Prostate gland (tissue), 2 donors: Measurements from ENCODE around the gene KLK1. TPM values are rescaled to one million over a fixed set of nuclear protein-coding genes. Genes with fewer than 3 reads are reported as not detected.

Source experiments
- DNase-seq: peaks from one replicate; pipeline ENCODE4 v3.0.0-alpha.2; 2019; ENCODE audit warnings: low spot score
- H3K27ac ChIP-seq, 2 donors: fragments of 200-600 bp; sonication (generic); 2 replicates each; pipeline ENCODE4 v1.5.1; 2017 to 2019
- H3K27me3 ChIP-seq: fragments of 200-600 bp; sonication (generic); replicated peaks from 2 replicates; pipeline ENCODE4 v1.5.1; 2019; ENCODE audit not compliant: insufficient read depth
- H3K36me3 ChIP-seq, 2 donors: fragments of 200-600 bp; sonication (generic); 1 replicate in 1 of 2; 2 replicates in 1 of 2; pipeline versions ENCODE4 v1.5.1 to v1.8.1; 2017 to 2019
- H3K4me1 ChIP-seq: fragments of 200-600 bp; sonication (generic); replicated peaks from 2 replicates; pipeline ENCODE4 v1.5.1; 2019
- H3K4me3 ChIP-seq, 2 donors: fragments of 200-600 bp; sonication (generic); 2 replicates each; pipeline ENCODE4 v1.5.1; 2017 to 2019
- H3K9me3 ChIP-seq: fragments of 200-600 bp; sonication (generic); 2 replicates; pipeline ENCODE4 v1.5.1; 2017
- CTCF ChIP-seq, 4 experiments: fragments of 200-600 bp in 2 of 4; fragments of 450-650 bp in 2 of 4; sonication (generic) in 2 of 4; IDR thresholded peaks; 1 replicate in 3 of 4; 2 replicates in 1 of 4; pipeline ENCODE4 v1.5.1; 2016 to 2019; ENCODE audit warnings: antibody characterized with exemption in 4 of 4, mild to moderate bottlenecking in 2 of 4, moderate library complexity in 2 of 4
- POLR2A ChIP-seq: fragments of 450-650 bp; IDR thresholded peaks from one replicate; pipeline ENCODE4 v1.6.1; 2016; ENCODE audit warnings: antibody characterized with exemption, mild to moderate bottlenecking
- POLR2AphosphoS5 ChIP-seq: sonication (generic); formaldehyde crosslinking; IDR thresholded peaks from one replicate; pipeline ENCODE4 v1.6.1; 2017; ENCODE audit warnings: antibody characterized with exemption
- WGBS: methylation state at CpG from one replicate; pipeline ENCODE4 v1.1.5; 2018; 5-methylcytosine and 5-hydroxymethylcytosine counted together
- intact Hi-C: fragments of 100-400 bp; cut with DNase I; formaldehyde crosslinking; loops from one replicate; pipeline ENCODE4 v1.14.2; 2022
- total RNA-seq, 2 donors: library from RNA; depleted of rRNA; stranded (reverse); fragments of >200 nt; gene quantifications; one replicate each; pipeline ENCODE4 v1.1.0, GENCODE V29; 2016

Gene KLK1
- total RNA-seq, 2 donors from 2014 or later: 8.3 to 45.2 TPM

GRCh38 chr19:50843205-50843604 is 19.6 kb upstream of the KLK1 start:
- peak overlapping the region; percentile 92 for H3K27ac ChIP-seq
- no peak overlapping the region for H3K4me3 ChIP-seq
- TF ChIP-seq CTCF (IDR thresholded peaks at IDR 0.05) (no peak), POLR2AphosphoS5 (no peak), POLR2A (no peak)
- 94% methylated on average over 2 of the region's 2 CpGs for WGBS
- H3K36me3 ChIP-seq: no peaks in the 10 kb centered on the region
- intact Hi-C loops: no loop called here
- no peak for DNase-seq
- H3K9me3 ChIP-seq: no peaks in the 10 kb centered on the region
- no peaks in the 10 kb centered on the region for H3K27me3 ChIP-seq
- H3K4me1 ChIP-seq: no peaks in the 10 kb centered on the region

- intact Hi-C loops: no loop called here
- peak overlapping the region; percentile 92 for H3K27ac ChIP-seq
- no peak overlapping the region for H3K4me3 ChIP-seq
- H3K9me3 ChIP-seq: no peaks in the 10 kb centered on the region
- H3K27me3 ChIP-seq: no peaks in the 10 kb centered on the region
- 55% methylated on average over 6 of the region's 6 CpGs for WGBS
- no peaks in the 10 kb centered on the region for H3K4me1 ChIP-seq
- no peak for TF ChIP-seq CTCF (IDR thresholded peaks at IDR 0.05)
- TF ChIP-seq POLR2AphosphoS5: peak; percentile 82
- no peaks in the 10 kb centered on the region for H3K36me3 ChIP-seq
- peak; percentile 40 for DNase-seq
Measured at GRCh38 chr19:50842130-50842529, 18.5 kb upstream of the KLK1 start.

GRCh38 chr19:50839712-50840655 is 16.4 kb upstream of the KLK1 start:
- TF ChIP-seq CTCF (IDR thresholded peaks at IDR 0.05) (no peak), POLR2AphosphoS5 (no peak), POLR2A (no peak)
- 74% methylated on average over 10 of the region's 10 CpGs for WGBS
- Histone ChIP-seq H3K36me3 (no peaks in the 10 kb centered on the region), H3K9me3 (no peaks in the 10 kb centered on the region), H3K4me3 (no peak overlapping the region), H3K4me1 (peaks cover 8% of the 10 kb centered on the region), H3K27me3 (no peaks in the 10 kb centered on the region), H3K27ac (peak overlapping the region; percentile 92)
- intact Hi-C loops: no loop called here
- DNase-seq: no peak

GRCh38 chr19:50838239-50838638 is 14.7 kb upstream of the KLK1 start:
- H3K27me3 ChIP-seq: no peaks in the 10 kb centered on the region
- H3K4me1 ChIP-seq: peaks cover 8% of the 10 kb centered on the region
- H3K27ac ChIP-seq: peak overlapping the region; percentile 92
- no peaks in the 10 kb centered on the region for H3K9me3 ChIP-seq
- no peak overlapping the region for H3K4me3 ChIP-seq
- 20% methylated on average over 6 of the region's 6 CpGs for WGBS
- peak; percentile 45 for TF ChIP-seq POLR2AphosphoS5
- peak in 3 of 4 experiments; percentile 26 to 70 (median 44) for TF ChIP-seq CTCF (IDR thresholded peaks at IDR 0.05)
- TF ChIP-seq POLR2A: no peak
- H3K36me3 ChIP-seq: no peaks in the 10 kb centered on the region
- intact Hi-C loops: no loop called here
- peak; percentile 44 for DNase-seq

- Histone ChIP-seq H3K27ac (peak overlapping the region; percentile 92), H3K4me3 (no peak overlapping the region), H3K36me3 (no peaks in the 10 kb centered on the region), H3K9me3 (no peaks in the 10 kb centered on the region), H3K4me1 (peaks cover 8% of the 10 kb centered on the region), H3K27me3 (no peaks in the 10 kb centered on the region)
- TF ChIP-seq POLR2AphosphoS5 (peak; percentile 40), CTCF (IDR thresholded peaks at IDR 0.05) (no peak), POLR2A (no peak)
- intact Hi-C loops: no loop called here
- WGBS: 68% methylated on average over 10 of the region's 10 CpGs
- DNase-seq: peak; percentile 51
Measured at GRCh38 chr19:50837300-50837699, 13.7 kb upstream of the KLK1 start.
